HG03196 (cell line): ENCODE measurements around the gene ENTREP1.
A peak's percentile ranks its signal among the peaks of the same experiment; 100 is the strongest.

ENCODE experiments used
- ATAC-seq: cut with Tn5 transposase; IDR thresholded peaks from one replicate; pipeline ENCODE4 v1.9.1; 2021; ENCODE audit not compliant: unreplicated experiment

Gene ENTREP1

DNA sequence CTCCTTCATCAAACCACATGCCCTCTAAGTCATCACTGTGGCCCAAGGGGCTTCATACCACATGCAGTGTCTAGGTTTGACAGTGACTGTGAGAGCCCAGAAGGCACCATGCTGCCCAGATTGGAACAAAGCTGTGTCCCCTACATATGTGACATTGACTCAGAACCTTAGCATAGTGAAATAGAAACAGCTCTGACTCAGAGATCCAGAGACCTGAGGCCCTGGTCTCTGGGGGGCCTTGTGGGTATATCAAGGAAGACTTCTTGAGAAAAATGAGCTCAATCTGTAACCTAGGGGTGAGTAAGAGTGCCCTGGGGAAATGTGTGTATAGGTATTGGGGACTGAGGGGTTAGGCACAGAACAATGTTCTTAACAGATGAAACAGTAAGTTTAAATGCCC is 7.1 kb upstream of the ENTREP1 start:
- ATAC-seq, result peak; percentile 98

DNA sequence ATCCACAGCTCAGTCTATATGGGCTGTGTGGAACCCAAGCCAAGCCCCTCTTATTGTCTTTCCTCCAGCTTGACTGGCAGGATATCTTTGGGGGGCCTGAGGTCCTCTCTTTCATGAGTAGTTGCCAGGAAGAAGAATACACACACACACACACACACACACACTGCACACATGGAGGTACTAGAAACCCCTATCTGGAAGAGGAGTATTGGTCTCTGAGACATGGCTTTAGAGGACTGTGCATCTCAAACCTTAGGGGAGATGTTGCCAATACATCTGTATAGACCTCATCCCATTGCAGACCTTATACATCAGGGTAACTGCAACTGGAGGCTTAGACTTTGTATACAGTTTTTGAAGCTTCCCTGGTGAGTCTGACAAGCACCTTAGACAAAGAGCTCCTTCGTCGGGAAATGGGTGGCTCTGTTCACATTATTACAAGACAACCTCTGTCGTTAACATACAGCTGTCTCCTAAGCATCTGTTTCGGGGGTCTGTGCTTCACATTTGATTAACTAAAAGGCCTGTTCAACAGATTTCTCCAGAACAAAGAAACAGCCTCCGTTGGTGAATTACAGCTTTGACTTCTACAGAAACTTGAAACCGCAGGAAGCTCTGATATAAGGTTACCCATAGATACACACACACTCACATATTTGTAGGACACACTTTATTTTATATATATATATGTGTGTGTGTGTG is 5.5 kb upstream of the ENTREP1 start:
- ATAC-seq, result no peak

DNA sequence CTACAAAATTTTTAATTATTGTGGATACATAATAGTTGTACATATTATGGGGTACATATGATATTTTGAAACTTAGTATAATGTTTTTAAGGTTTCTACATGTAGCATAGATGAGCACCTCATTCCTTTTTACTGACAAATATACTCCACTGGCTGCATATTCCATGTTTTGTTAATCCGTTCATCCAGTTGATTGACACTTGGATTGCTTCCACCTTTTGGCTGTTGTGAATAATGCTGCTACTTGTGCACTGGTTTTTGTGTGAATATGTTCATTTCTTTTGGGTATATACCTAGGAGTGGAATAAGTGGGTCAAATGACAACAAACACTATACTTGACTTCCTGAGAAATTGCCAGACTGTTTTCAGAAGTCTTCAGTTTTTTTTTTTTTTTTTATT is 2.8 kb upstream of the ENTREP1 start:
- ATAC-seq, result no peak

DNA sequence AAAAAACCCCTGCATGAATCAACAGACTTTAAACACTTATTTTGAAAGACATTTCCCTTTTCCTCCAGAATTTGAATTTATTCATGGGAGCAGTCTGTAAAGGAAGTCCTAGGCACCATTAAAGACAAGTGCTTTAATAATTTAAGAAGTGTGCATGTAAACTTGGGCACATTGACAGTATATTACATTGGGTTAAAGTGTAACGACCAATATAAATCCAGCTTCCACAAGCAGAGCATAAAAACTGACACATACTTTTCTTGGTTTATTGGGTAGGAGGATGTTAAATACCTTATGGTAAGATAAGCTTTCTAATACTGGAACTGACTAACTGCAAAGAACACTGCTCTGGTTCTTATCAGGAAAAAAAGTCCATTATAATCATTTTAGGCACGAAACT is 1.2 kb upstream of the ENTREP1 start:
- ATAC-seq, result no peak

DNA sequence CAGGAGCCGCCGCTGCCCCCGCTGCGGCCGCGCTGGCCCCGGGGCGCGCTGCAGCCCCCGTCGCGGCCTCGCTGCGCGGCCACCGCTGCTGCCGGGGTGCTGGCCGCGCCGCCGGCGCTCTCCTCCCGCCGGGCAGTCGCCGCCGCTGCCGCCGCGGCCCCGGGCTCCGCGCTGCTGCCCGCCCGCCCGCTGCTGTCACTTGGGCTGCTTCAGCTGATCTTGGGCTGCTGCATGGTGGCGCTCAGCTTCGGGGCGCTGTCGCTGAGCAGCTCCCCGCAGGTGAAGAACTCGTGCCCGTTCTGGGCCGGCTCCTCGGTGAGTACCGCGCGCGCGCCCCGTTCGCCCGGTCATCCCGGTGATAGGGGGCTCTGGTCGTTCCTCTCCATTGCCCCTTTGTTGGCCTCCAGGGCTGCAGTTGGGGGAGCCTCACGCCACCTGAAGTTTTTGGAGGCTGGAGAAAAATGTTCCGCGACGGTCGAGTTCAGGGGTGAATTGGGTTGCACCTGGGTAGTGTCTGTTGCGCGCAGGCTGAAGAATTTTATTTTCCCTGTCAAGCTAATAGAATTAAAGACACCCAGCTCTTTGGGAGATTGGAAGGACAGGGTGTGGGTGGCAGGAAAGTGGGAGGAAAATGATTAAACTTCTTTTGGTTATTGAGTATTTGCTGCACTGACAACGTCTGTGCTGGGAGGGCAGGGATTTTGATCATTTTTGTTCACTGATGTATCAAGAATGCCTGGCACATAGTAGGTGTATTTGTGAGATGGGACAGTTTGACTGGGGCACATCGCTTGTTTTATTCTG is 596 bp downstream of the ENTREP1 start:
- ATAC-seq, result no peak

DNA sequence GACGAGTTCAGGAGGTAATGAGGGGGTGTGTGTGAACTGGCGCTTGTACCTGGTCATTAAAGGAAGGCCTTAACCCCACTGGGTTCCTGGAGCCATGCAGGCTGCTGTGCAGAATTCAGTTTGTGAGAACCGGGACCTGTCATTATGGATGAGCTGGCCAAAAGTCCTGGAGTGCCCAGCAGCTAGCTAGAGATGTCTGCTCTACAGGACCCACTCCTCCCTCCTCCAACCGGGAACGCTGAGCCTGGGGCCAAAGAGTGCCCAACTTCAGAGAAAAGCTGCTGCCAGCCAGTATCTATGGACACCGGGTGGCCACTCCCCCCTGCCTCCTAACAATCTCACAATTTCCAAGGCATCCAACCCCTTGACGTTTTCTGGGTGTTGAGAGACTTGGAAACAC is 1.2 kb downstream of the ENTREP1 start:
- ATAC-seq, result no peak

DNA sequence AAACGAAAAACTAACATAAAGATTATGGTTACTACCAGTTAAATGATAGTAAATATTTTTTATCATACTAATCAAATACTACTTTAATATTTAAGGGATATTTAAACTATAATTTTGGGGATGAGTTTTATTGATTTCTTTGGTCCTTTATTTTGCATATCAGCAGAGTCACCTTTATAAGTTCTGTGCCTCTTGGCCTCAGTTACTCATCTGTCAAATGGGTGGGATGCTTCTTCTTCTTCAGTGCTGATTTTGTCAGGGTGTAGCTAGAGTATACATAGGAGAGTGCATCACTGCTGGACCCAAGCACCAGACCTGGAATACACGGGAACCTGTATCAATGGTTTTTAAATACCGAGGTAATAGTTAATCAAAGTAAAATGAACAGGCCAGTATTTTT is 5.6 kb downstream of the ENTREP1 start:
- ATAC-seq, result no peak

DNA sequence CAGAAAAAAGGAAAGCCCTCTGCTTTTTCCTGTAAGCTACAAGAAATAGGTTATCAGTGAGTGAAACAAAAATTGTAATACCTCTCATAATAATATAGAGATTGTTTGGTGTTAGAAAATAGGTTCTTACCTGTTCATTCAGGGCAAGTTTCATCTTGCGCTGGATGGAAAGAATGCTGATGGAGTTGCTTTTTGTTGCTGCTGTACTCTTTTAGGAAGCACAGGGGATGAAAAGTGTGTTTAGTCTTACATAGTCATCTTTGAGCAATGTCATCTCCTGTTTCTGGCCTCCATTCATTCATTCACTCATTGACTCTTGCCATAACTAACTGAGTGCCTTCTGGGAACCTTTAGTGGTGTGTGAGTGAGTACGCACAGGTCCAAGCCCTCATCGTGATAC is 6.4 kb downstream of the ENTREP1 start:
- no peak for ATAC-seq

DNA sequence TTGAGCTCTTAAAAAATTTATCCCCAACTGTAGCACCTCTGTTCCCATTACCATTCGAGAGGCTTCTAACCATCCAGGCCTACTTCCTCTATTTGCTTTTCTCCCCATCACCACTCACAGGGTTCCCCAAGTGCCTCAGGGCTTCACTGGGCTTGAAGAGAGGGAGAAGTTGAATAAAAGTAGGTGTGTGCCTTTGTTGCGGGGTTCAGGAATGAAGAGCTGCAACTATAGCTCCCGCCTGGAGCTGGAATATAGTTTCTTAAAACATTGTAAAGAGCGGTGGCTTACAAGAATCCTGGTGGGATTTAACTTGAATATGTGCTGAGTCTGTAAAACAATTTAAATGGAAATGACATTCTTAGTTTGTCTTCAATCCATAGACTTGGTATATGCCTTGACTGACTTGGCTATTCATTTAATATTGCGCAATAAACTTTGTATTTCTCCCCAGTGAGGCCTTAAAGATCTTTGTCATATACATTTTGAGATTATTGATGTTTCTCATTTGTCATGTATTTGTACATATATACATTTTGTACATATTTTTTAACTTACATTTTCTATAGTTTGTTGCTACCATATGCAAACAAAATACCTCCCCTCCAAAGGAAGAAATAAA is 7.2 kb downstream of the ENTREP1 start:
- no peak for ATAC-seq

DNA sequence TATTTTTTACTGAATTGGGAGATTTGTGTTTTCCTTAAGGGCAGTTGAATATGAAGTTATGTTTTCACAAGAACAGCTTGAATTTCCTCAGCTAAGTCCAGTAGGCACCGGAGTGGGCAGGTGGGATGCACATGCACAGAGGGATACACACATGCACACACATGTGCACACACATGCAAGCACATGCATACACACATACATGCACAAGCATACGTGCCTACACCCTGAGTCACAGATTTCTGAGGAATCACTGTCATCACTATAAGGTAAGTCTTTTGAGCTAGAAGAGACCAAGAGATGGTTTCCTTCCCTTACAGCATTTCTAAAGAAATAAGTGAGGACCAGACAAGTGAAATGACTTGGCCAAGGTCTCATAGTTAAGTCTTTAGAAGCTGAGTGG is 8.7 kb downstream of the ENTREP1 start:
- ATAC-seq, result no peak

DNA sequence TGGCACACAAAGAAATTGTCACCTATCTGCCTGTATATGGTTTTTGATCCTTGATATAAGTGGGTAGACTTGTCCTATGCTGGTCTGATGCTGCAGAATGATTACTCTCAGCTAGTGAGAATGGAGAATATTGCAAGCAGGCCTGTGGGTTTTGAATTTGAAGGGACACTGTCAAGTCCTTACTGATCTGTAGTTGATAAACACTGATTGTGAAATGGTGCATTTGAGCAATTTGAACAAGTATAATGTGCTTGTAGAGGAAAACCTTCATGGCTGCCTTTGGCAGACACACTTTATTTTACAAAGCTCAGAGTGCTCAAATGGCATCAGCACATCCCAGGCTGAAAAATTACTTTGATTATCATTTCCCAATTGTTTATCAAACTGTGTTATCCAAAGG is 9.3 kb downstream of the ENTREP1 start:
- no peak for ATAC-seq

DNA sequence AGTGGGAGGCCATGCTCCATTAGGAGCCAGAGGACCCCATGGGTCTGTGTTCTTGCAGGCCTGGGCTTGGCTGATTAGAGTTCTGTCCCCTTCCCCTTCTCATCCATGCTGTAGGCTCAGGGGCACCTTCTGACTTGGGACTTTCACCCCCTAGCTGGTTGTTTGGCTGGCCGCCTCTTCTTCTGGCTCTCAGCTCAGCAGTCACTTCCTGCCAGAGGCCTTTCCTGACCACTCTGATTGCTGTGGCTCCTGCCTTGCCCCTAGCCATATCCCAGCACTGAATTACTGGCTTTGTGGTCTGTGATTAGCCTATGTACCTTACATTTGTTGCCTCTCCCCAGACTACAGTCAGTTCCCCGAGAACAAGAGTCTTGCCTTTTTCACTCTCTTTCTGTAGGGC is 14.6 kb downstream of the ENTREP1 start:
- ATAC-seq, result no peak

DNA sequence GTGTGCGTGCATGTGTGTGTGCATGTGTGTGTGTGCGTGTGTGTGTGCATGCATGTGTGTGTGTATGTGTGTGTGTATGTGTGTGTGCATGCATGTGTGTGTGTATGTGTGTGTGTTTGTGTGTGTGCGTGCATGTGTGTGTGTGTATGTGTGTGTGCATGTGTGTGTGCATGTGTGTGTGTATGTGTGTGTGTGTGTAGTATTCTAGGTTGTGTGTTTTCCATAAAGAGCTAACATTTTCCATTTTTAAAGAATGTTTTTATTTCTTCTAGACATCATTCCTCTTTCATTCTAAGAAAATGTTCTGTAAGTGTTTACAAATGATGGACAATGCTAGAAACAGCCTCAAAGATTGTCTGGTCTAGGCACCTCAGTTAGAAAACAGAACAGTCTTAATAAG is 15.6 kb downstream of the ENTREP1 start:
- no peak for ATAC-seq

DNA sequence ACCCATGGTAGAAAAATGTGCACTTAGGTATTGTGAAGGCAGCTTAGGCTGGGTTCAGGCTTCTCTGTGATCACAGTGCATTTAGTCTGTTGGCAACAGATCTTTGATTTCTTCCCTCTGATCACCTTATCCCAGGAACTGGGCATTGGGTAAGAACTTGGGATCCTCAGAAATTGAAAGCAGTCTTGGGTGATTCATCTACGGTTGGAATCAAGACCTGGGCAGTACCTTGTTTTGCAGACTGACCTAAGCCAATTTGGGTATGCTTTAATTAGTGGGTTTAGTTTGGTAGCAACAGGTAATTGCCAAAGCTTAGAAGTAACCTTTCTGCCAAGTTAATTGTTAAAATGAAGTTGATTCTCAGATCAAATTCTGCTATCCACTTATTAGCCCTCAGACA is 17.8 kb downstream of the ENTREP1 start:
- no peak for ATAC-seq

DNA sequence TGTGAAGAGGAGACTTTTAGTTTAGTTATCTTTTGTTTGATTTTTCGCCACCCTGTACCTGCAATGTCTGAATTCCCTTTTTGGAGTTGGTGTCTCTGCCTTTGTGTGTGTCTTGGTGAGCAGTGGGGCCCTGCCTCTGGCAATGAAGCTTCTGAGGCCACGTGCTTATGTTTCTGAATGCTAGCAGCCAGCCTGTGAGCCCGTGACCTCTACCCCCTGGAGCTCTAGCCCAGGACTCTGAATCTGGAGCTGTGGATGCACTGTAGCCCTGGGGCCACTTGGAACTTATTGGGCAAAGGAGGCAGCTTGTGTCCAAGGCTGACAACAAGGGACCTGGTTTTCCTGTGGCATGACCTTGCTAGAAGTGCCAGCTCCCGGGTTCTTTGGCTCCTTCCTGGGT is 19.4 kb downstream of the ENTREP1 start:
- ATAC-seq, result no peak

DNA sequence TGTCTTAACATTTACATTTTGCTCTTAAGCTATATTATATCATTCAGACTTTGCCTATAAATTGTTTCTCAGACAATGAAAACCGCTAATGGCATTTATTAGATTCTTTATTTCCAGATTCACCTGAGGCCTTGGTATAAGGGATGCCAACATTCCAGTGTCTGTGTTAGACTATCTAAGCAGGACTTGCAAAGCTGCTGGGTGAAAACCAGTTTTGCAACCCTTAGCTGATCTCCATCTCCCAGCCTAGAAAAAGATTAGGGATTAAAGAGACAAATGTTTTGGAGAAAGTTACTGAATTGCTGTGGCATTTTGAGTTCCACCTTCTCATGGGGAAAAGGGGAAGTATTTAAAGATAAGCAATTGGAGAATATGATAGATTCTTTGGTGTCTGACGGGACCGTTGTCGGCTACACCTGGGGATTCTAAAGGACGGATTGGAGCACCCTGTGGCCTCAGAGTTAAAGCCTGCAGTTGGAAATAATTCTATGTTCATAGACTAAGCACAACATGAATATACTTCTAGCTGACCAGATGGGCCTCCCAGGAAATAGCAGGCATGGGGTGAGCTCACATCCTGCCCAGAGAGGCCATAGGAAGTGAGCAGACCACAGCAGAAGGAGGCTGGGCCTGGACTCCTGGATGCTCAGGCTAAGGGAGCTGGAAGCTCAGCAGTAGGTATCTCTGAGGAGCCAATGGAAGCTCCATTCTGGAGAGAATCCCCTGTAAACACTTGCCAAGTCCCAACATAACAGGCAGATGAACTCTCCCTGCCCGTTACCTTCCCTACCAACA is 21.8 kb downstream of the ENTREP1 start:
- no peak for ATAC-seq

DNA sequence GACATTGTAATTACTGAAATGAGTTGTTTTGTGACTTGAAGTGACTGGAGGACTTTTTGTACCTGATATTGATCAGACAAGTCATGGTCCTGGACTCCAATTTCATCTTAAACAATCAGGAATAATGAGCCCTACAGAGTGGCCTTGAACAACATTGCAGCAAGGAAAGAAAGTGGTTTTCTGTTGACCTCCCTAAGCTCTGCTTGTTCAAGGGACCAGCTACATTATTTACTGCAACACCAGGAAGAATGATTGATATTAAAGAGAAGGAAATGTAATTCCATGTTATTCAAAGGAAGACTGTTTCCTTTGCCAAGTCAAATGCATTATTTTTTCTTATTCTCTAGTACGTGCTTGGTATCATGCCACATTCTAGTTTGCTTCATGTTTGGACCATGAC is 22.6 kb downstream of the ENTREP1 start:
- ATAC-seq, result no peak

DNA sequence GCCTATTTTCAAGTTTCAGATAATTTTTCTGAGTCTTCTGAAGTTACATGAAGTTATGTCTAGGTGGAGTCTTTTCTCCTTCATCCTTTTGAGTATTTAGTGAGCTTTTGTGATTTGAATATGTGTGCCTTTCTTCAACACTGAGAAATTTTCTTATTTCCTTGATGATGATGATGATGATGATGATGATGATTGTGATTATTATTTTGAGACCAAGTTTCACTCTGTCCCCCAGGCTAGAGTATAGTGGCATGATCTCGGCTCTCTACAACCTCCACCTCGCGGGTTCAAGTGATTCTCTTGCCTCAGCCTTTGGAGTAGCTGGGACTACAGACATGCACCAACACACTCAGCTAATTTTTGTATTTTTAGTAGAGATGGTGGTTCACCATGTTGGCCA is 26.2 kb downstream of the ENTREP1 start:
- no peak for ATAC-seq

DNA sequence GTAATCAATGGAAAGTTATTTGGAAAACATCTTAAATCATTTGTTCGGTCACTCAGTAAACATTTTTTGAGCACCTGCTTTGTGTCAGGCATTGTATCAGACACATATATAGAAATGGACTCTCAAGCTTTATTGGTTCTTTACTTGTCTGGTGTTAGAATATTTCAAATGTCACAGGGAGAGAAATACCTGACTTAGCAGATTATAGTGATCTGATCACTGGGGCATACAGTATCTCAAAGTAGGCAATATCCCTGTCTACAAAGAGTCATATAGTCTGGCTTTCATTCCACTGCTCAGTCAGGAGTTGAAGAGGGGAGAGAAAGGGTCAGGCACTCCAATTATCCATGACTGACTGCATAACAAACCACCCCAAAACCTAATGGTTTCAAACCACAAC is 30.2 kb downstream of the ENTREP1 start:
- ATAC-seq, result no peak

DNA sequence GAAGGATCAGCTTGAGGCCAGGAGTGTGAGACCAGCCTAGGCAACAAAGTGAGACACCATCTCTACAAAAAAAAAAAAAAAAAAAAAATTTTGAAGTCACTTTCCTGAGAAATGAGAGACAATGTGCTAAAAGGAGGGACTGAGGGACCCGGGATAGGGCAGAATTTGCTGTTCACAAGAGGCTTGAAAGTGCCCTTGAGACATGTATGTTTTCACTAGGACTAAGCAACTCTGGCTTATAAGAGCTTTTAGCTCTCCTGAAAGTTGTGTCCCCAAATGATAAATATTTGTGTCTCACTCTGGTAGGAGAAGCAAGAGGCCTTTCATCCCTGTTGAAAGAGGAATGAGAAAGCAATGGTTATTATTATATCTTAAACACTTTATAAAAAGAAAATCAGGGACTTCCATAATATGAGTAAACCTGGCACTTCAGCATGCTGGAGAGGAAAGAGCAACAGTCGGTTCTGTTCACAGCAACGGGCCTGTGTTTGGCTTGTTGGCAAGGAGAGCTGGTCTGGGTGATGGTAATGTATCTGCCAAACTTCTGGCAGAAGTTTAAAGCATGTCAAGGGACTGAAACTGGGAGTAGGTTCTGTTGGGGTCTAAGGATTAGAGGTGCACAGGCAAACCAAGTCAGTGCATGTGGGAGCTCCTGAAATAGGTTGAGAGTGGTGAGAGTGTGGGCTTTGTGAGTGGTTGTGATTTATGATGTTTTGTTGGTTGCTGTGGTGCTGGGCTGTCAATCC is 32.2 kb downstream of the ENTREP1 start:
- no peak for ATAC-seq

DNA sequence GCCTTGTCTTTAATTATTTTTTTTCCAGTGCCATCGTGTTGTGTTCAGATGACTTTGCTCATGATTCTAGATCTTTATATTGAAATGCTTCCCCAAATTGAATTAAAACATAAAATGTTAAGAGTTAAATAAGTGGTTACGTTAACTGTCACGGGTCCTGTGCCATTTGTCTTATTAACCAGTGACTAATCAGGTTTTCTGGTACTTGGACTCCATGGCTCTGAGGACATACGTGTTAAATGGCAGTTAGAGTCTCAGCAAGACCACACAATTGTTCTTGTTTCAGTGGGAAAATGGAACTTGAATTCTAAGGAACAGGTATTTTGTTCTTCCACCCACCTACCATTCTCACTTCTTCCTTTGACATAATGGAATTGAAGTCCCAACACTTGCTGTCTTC is 32.8 kb downstream of the ENTREP1 start:
- no peak for ATAC-seq
